Lower leg skin (tissue), 4 donors: ENCODE results near the gene PSTK. TPM values are rescaled to one million over a fixed set of nuclear protein-coding genes. Genes with fewer than 3 reads are reported as not detected.

ENCODE experiments used
- DNase-seq, 2 donors: peaks; one replicate each; pipeline ENCODE4 v3.0.0-alpha.2; 2019; ENCODE audit warnings: low spot score in 2 of 2
- H3K4me3 ChIP-seq: fragments of 200-600 bp; sonication (generic); 2 replicates; pipeline ENCODE4 v1.5.1; 2017; ENCODE audit warnings: mild to moderate bottlenecking, low read depth; ENCODE audit not compliant: poor library complexity, severe bottlenecking
- CTCF ChIP-seq, 3 donors: fragments of 450-650 bp; IDR thresholded peaks; one replicate each; pipeline ENCODE4 v1.5.1; 2016; ENCODE audit warnings: antibody characterized with exemption in 3 of 3, mild to moderate bottlenecking in 3 of 3, moderate library complexity in 2 of 3
- POLR2A ChIP-seq, 2 donors: fragments of 450-650 bp; IDR thresholded peaks; one replicate each; pipeline ENCODE4 v1.6.1; 2016 to 2017; ENCODE audit warnings: antibody characterized with exemption in 2 of 2, mild to moderate bottlenecking in 1 of 2, moderate library complexity in 1 of 2
- whole genome bisulfite sequencing, 2 donors: methylation state at CpG; one replicate each; pipeline ENCODE4 v1.1.5; 2018; 5-methylcytosine and 5-hydroxymethylcytosine counted together
- intact Hi-C: fragments of 100-400 bp; cut with DNase I; formaldehyde crosslinking; loops from one replicate; pipeline ENCODE4 v1.15.0; 2023; ENCODE audit warnings: low total_unique reads
- total RNA-seq, 4 donors: library from RNA; depleted of rRNA; stranded (reverse); fragments of >200 nt; gene quantifications; one replicate each; pipeline ENCODE4 v1.1.0, GENCODE V29; 2016

The PSTK gene
- 1 to 10 TPM in 3 of 4 donors, under 1 TPM in 1; 0.84 to 5.7 (median 2.2) TPM for total RNA-seq

GRCh38 chr10:122980209-122981065 is at the start of gene PSTK:
Gene PSTK (plus strand): TSS chr10:122980401. CDS start chr10:122980480, 79 bp downstream.
- H3K4me3 ChIP-seq: peak within 1 kb of the TSS; percentile 39
- TF ChIP-seq CTCF (IDR thresholded peaks at IDR 0.05) (peak in 1 of 3 donors; percentile 98), POLR2A (IDR thresholded peaks at IDR 0.05) (no peak)
- 1 to 2% methylated on average over 32 to 55 of the region's 73 CpGs for WGBS, 2 donors
- peak; percentile 83 to 97 for DNase-seq
- intact Hi-C loops: no loop called here

- no peak for TF ChIP-seq POLR2A (IDR thresholded peaks at IDR 0.05)
- no peak for TF ChIP-seq CTCF (IDR thresholded peaks at IDR 0.05)
- no peak overlapping the region for H3K4me3 ChIP-seq
- intact Hi-C loops: no loop called here
- DNase-seq: no peak
- 82 to 84% methylated on average over 6 of the region's 6 CpGs for WGBS, 2 donors
Observed at GRCh38 chr10:122931088-122931906, 48.9 kb upstream of the PSTK start.

- WGBS, 2 donors: 95 to 98% methylated on average over 1 of the region's 1 CpG
- TF ChIP-seq POLR2A (IDR thresholded peaks at IDR 0.05) (no peak), CTCF (IDR thresholded peaks at IDR 0.05) (no peak)
- no peak overlapping the region for H3K4me3 ChIP-seq
- DNase-seq: no peak
- intact Hi-C loops: no loop called here
Observed at GRCh38 chr10:122939133-122939855, 40.9 kb upstream of the PSTK start.

- H3K4me3 ChIP-seq: no peak overlapping the region
- DNase-seq: no peak
- no peak for TF ChIP-seq POLR2A (IDR thresholded peaks at IDR 0.05)
- TF ChIP-seq CTCF (IDR thresholded peaks at IDR 0.05): no peak
- WGBS, 2 donors: 90 to 93% methylated on average over 1 of the region's 1 CpG
- intact Hi-C loops: no loop called here
Observed at GRCh38 chr10:122939856-122940543, 40.2 kb upstream of the PSTK start.

GRCh38 chr10:122949296-122949695 is 30.9 kb upstream of the PSTK start:
- H3K4me3 ChIP-seq: no peak overlapping the region
- 96 to 97% methylated on average over 3 of the region's 3 CpGs for whole genome bisulfite sequencing, 2 donors
- intact Hi-C loops: no loop called here
- no peak for TF ChIP-seq POLR2A (IDR thresholded peaks at IDR 0.05)
- TF ChIP-seq CTCF (IDR thresholded peaks at IDR 0.05): no peak
- DNase-seq: no peak
